GM12878 (cell line): Measurements from ENCODE around the gene ITPR2.

Source experiments
- CHD1 ChIP-seq: IDR thresholded peaks from 2 replicates; pipeline ENCODE4 v1.6.1; 2012; ENCODE audit warnings: low read depth, low read length, improper control_type of control experiment
- CTCF ChIP-seq, 3 experiments: IDR thresholded peaks in 2 of 3; conservative IDR thresholded peaks in 1 of 3; 2 replicates each; pipeline ENCODE4 v1.5.1; 2011; ENCODE audit warnings: low read depth in 3 of 3, low read length in 3 of 3, mild to moderate bottlenecking in 3 of 3, control low read depth in 2 of 3, moderate library complexity in 2 of 3, inconsistent platforms in 1 of 3, mixed read lengths in 1 of 3; ENCODE audit not compliant: control insufficient read depth in 2 of 3, insufficient read depth in 1 of 3; ENCODE audit errors: extremely low read depth in 1 of 3
- POLR2A ChIP-seq: IDR thresholded peaks from 2 replicates; pipeline ENCODE4 v1.6.1; 2011; ENCODE audit warnings: low read depth, mild to moderate bottlenecking, low read length

- no peak for TF ChIP-seq CHD1
- no peak for TF ChIP-seq POLR2A
- TF ChIP-seq CTCF (IDR thresholded peaks at IDR 0.05 in 2 of 3, conservative IDR thresholded peaks at IDR 0.05 in 1 of 3; ENCODE audit: control insufficient read depth in 2 of 3, extremely low read depth in 1 of 3, insufficient read depth in 1 of 3, low read depth in 3 of 3, low read length in 3 of 3), result no peak
Observed at GRCh38 chr12:26287671-26288381, 545.2 kb downstream of the ITPR2 start.
